HEK293 (cell line): ENCODE data around the gene TMEM272.

Experiments
- CTCF ChIA-PET: fragments of 350-600 bp; formaldehyde crosslinking; extraction: SDS; loops from one replicate; lab custom pipeline; 2021; ENCODE audit warnings: antibody characterized with exemption; lab: Yijun Ruan, JAX
- POLR2A ChIA-PET: fragments of 300-600 bp; formaldehyde crosslinking; extraction: SDS; loops from one replicate; lab custom pipeline; 2020; ENCODE audit warnings: antibody characterized with exemption, inconsistent platforms; lab: Yijun Ruan, JAX
- H3K27ac ChIP-seq: fragments of 200-500 bp; sonication (Bioruptor generic); 2 replicates; pipeline ENCODE4 v1.5.1; 2014; ENCODE audit warnings: low read depth, low read length, control low read depth, inconsistent platforms; ENCODE audit errors: extremely low read depth
- H3K36me3 ChIP-seq, 2 experiments: fragments of 200-500 bp in 1 of 2; sonication (Bioruptor generic) in 1 of 2; 1 replicate in 1 of 2; 2 replicates in 1 of 2; pipeline ENCODE4 v1.5.1; 2014 to 2017; ENCODE audit warnings: inconsistent platforms in 2 of 2, low read length in 2 of 2; ENCODE audit not compliant: control insufficient read depth in 2 of 2, insufficient read depth in 1 of 2
- H3K4me1 ChIP-seq: fragments of 200-500 bp; sonication (Bioruptor generic); 2 replicates; pipeline ENCODE4 v1.5.1; 2014; ENCODE audit warnings: mild to moderate bottlenecking, low read length, inconsistent platforms; ENCODE audit not compliant: control insufficient read depth, insufficient read depth
- H3K4me3 ChIP-seq: 2 replicates; pipeline ENCODE4 v1.5.1; 2011; ENCODE audit warnings: low read depth, mild to moderate bottlenecking, control low read depth, low read length, moderate library complexity
- H3K9me3 ChIP-seq: fragments of 200-500 bp; sonication (Bioruptor generic); 2 replicates; pipeline ENCODE4 v1.5.1; 2014; ENCODE audit warnings: low read depth, low read length, inconsistent platforms; ENCODE audit not compliant: control insufficient read depth, insufficient read depth
- MZF1 ChIP-seq: fragments of 450-650 bp; formaldehyde crosslinking; IDR thresholded peaks from 2 replicates; pipeline ENCODE4 v1.5.1; 2017; ENCODE audit warnings: missing biosample characterization, missing genetic modification characterization, borderline replicate concordance
- SP2 ChIP-seq: fragments of 450-650 bp; formaldehyde crosslinking; IDR thresholded peaks from 2 replicates; pipeline ENCODE4 v1.5.1; 2016; ENCODE audit warnings: missing biosample characterization, missing genetic modification characterization
- WT1 ChIP-seq: fragments of 450-650 bp; formaldehyde crosslinking; IDR thresholded peaks from 2 replicates; pipeline ENCODE4 v1.5.1; 2016; ENCODE audit warnings: missing biosample characterization, missing genetic modification characterization
- ZNF133 ChIP-seq: fragments of 450-650 bp; formaldehyde crosslinking; IDR thresholded peaks from 2 replicates; pipeline ENCODE4 v1.5.1; 2016; ENCODE audit warnings: missing biosample characterization, missing genetic modification characterization
- ZNF138 ChIP-seq: fragments of 450-650 bp; formaldehyde crosslinking; IDR thresholded peaks from 2 replicates; pipeline ENCODE4 v1.5.1; 2016; ENCODE audit warnings: missing biosample characterization, missing genetic modification characterization, borderline replicate concordance
- ZNF211 ChIP-seq: fragments of 450-650 bp; formaldehyde crosslinking; IDR thresholded peaks from 2 replicates; pipeline ENCODE4 v1.5.1; 2016; ENCODE audit warnings: low read depth, missing biosample characterization, missing genetic modification characterization
- ZNF214 ChIP-seq: fragments of 450-650 bp; formaldehyde crosslinking; IDR thresholded peaks from 2 replicates; pipeline ENCODE4 v1.5.1; 2017; ENCODE audit warnings: missing biosample characterization, mild to moderate bottlenecking, missing genetic modification characterization, borderline replicate concordance
- ZNF292 ChIP-seq: fragments of 450-650 bp; formaldehyde crosslinking; IDR thresholded peaks from 2 replicates; pipeline ENCODE4 v1.5.1; 2016; ENCODE audit warnings: low read depth, missing biosample characterization, missing genetic modification characterization, borderline replicate concordance
- ZNF354C ChIP-seq: fragments of 450-650 bp; formaldehyde crosslinking; IDR thresholded peaks from 2 replicates; pipeline ENCODE4 v1.5.1; 2016; ENCODE audit warnings: missing biosample characterization, missing genetic modification characterization, low read depth, borderline replicate concordance
- ZNF366 ChIP-seq: fragments of 450-650 bp; formaldehyde crosslinking; conservative IDR thresholded peaks from 2 replicates; pipeline ENCODE4 v1.5.1; 2016; ENCODE audit warnings: missing biosample characterization, missing genetic modification characterization
- ZNF426 ChIP-seq: fragments of 450-650 bp; formaldehyde crosslinking; IDR thresholded peaks from 2 replicates; pipeline ENCODE4 v1.5.1; 2017; ENCODE audit warnings: missing biosample characterization, missing genetic modification characterization, mild to moderate bottlenecking, inconsistent platforms, moderate library complexity
- ZNF473 ChIP-seq: fragments of 450-650 bp; formaldehyde crosslinking; IDR thresholded peaks from 2 replicates; pipeline ENCODE4 v1.5.1; 2017; ENCODE audit warnings: missing biosample characterization, missing genetic modification characterization
- ZNF521 ChIP-seq: fragments of 450-650 bp; formaldehyde crosslinking; IDR thresholded peaks from 2 replicates; pipeline ENCODE4 v1.5.1; 2017; ENCODE audit warnings: missing biosample characterization, mild to moderate bottlenecking, missing genetic modification characterization
- ZNF621 ChIP-seq: fragments of 450-650 bp; formaldehyde crosslinking; IDR thresholded peaks from 2 replicates; pipeline ENCODE4 v1.5.1; 2017; ENCODE audit warnings: missing biosample characterization, missing genetic modification characterization
- ZSCAN23 ChIP-seq: fragments of 450-650 bp; formaldehyde crosslinking; IDR thresholded peaks from 2 replicates; pipeline ENCODE4 v1.5.1; 2016; ENCODE audit warnings: missing biosample characterization, missing genetic modification characterization
- TF ChIP-seq, protein P1 (sequence below): fragments of 450-650 bp; formaldehyde crosslinking; IDR thresholded peaks from 2 replicates; pipeline ENCODE4 v1.5.1; 2016; ENCODE audit warnings: missing biosample characterization, missing genetic modification characterization
- TF ChIP-seq, protein P2 (sequence below): fragments of 450-650 bp; formaldehyde crosslinking; IDR thresholded peaks from 2 replicates; pipeline ENCODE4 v1.5.1; 2016; ENCODE audit warnings: missing biosample characterization, missing genetic modification characterization
- TF ChIP-seq, protein P3 (sequence below): fragments of 450-650 bp; formaldehyde crosslinking; IDR thresholded peaks from 2 replicates; pipeline ENCODE4 v1.5.1; 2016; ENCODE audit warnings: missing biosample characterization, missing genetic modification characterization
- TF ChIP-seq, protein P4 (sequence below): fragments of 450-650 bp; formaldehyde crosslinking; IDR thresholded peaks from 2 replicates; pipeline ENCODE4 v1.5.1; 2016; ENCODE audit warnings: missing biosample characterization, missing genetic modification characterization
- TF ChIP-seq, protein P5 (sequence below): fragments of 450-650 bp; formaldehyde crosslinking; IDR thresholded peaks from 2 replicates; pipeline ENCODE4 v1.5.1; 2016; ENCODE audit warnings: missing biosample characterization, missing genetic modification characterization
- TF ChIP-seq, protein P6 (sequence below): fragments of 450-650 bp; formaldehyde crosslinking; IDR thresholded peaks from 2 replicates; pipeline ENCODE4 v1.5.1; 2016; ENCODE audit warnings: missing biosample characterization, missing genetic modification characterization
- TF ChIP-seq, protein P7 (sequence below): sonication (generic); formaldehyde crosslinking; IDR thresholded peaks from 2 replicates; pipeline ENCODE4 v1.8.1; 2022; ENCODE audit warnings: mild to moderate bottlenecking, moderate library complexity, missing genetic modification reagents

The TMEM272 gene

DNA sequence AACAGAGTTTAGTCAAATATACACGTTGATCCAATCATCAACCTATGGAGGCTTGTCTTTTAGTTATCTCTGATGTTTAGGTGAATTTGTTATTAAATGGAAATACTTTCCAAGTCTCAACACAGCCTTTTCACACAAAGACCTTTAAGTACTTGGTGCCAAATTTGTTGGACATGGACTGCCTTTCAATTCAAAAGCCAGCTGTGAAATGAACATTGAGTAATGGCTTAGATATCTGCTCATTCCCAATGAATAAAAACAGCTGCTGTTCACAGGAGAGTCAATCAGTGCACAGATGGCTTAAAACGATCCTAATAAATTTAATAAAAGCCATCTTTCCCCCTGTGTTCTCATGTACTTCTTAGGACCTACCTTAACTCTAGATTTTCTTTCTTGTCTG is 21.1 kb downstream of the TMEM272 start:
- ChIA-PET POLR2A (no interaction called here), CTCF (interaction anchor here (1.5 kb wide), 1 partner anchor 10 kb away, joined by 6 read pairs; no protein-coding TSS in a partner anchor)
- Histone ChIP-seq H3K4me3 (no peak overlapping the region), H3K4me1 (no peaks in the 10 kb centered on the region), H3K36me3 (no peaks in the 10 kb centered on the region), H3K9me3 (no peaks in the 10 kb centered on the region), H3K27ac (no peak overlapping the region)
- TF ChIP-seq ZNF621 (tag by site-specific recombination) (no peak), ZNF426 (tag by site-specific recombination) (no peak), WT1 (no peak), ZNF138 (tag by site-specific recombination) (no peak), ZSCAN23 (tag by site-specific recombination) (no peak), MZF1 (tag by site-specific recombination) (no peak), ZNF521 (no peak), ZNF292 (no peak), ZNF366 (tag by site-specific recombination) (no peak), ZNF214 (no peak)
- TF ChIP-seq, protein P1, sequence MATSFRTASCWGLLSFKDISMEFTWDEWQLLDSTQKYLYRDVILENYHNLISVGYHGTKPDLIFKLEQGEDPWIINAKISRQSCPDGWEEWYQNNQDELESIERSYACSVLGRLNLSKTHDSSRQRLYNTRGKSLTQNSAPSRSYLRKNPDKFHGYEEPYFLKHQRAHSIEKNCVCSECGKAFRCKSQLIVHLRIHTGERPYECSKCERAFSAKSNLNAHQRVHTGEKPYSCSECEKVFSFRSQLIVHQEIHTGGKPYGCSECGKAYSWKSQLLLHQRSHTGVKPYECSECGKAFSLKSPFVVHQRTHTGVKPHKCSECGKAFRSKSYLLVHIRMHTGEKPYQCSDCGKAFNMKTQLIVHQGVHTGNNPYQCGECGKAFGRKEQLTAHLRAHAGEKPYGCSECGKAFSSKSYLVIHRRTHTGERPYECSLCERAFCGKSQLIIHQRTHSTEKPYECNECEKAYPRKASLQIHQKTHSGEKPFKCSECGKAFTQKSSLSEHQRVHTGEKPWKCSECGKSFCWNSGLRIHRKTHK (tag by site-specific recombination): no peak
- TF ChIP-seq, protein P2, sequence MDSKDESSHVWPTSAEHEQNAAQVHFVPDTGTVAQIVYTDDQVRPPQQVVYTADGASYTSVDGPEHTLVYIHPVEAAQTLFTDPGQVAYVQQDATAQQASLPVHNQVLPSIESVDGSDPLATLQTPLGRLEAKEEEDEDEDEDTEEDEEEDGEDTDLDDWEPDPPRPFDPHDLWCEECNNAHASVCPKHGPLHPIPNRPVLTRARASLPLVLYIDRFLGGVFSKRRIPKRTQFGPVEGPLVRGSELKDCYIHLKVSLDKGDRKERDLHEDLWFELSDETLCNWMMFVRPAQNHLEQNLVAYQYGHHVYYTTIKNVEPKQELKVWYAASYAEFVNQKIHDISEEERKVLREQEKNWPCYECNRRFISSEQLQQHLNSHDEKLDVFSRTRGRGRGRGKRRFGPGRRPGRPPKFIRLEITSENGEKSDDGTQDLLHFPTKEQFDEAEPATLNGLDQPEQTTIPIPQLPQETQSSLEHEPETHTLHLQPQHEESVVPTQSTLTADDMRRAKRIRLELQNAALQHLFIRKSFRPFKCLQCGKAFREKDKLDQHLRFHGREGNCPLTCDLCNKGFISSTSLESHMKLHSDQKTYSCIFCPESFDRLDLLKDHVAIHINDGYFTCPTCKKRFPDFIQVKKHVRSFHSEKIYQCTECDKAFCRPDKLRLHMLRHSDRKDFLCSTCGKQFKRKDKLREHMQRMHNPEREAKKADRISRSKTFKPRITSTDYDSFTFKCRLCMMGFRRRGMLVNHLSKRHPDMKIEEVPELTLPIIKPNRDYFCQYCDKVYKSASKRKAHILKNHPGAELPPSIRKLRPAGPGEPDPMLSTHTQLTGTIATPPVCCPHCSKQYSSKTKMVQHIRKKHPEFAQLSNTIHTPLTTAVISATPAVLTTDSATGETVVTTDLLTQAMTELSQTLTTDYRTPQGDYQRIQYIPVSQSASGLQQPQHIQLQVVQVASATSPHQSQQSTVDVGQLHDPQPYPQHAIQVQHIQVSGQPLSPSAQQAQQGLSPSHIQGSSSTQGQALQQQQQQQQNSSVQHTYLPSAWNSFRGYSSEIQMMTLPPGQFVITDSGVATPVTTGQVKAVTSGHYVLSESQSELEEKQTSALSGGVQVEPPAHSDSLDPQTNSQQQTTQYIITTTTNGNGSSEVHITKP (tag by site-specific recombination): no peak
- TF ChIP-seq, protein P3, sequence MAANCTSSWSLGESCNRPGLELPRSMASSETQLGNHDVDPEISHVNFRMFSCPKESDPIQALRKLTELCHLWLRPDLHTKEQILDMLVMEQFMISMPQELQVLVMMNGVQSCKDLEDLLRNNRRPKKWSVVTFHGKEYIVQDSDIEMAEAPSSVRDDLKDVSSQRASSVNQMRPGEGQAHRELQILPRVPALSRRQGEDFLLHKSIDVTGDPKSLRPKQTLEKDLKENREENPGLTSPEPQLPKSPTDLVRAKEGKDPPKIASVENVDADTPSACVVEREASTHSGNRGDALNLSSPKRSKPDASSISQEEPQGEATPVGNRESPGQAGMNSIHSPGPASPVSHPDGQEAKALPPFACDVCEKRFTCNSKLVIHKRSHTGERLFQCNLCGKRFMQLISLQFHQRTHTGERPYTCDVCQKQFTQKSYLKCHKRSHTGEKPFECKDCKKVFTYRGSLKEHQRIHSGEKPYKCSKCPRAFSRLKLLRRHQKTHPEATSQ (tag by site-specific recombination): no peak
- TF ChIP-seq, protein P4, sequence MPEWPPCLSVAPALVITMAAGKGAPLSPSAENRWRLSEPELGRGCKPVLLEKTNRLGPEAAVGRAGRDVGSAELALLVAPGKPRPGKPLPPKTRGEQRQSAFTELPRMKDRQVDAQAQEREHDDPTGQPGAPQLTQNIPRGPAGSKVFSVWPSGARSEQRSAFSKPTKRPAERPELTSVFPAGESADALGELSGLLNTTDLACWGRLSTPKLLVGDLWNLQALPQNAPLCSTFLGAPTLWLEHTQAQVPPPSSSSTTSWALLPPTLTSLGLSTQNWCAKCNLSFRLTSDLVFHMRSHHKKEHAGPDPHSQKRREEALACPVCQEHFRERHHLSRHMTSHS (tag by site-specific recombination): no peak
- TF ChIP-seq, protein P5, sequence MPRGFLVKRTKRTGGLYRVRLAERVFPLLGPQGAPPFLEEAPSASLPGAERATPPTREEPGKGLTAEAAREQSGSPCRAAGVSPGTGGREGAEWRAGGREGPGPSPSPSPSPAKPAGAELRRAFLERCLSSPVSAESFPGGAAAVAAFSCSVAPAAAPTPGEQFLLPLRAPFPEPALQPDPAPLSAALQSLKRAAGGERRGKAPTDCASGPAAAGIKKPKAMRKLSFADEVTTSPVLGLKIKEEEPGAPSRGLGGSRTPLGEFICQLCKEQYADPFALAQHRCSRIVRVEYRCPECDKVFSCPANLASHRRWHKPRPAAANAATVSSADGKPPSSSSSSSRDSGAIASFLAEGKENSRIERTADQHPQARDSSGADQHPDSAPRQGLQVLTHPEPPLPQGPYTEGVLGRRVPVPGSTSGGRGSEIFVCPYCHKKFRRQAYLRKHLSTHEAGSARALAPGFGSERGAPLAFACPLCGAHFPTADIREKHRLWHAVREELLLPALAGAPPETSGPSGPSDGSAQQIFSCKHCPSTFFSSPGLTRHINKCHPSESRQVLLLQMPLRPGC (tag by site-specific recombination): no peak

DNA sequence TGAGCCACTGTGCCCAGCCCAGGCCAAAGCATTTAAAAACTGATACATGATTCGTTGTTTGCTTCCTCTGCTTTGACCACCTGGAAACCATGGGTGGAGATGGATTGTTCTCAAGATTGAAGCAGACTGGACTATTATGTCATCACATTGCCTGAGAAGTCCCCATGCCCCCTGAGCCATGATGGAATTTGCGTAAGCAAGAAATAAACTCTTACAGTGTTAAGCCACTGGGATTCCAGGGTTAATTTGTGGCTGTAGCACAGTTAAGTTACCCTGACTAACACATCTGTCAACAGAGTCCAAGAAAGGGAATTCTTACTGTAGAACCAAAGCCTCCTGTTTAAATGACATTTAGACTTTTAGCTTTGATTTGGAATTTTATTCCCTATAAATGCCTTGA is 21.6 kb downstream of the TMEM272 start:
- TF ChIP-seq SP2 (tag by site-specific recombination): no peak
- TF ChIP-seq ZNF354C (tag by site-specific recombination): no peak
- TF ChIP-seq ZNF211 (tag by site-specific recombination): no peak
- TF ChIP-seq, protein P6, sequence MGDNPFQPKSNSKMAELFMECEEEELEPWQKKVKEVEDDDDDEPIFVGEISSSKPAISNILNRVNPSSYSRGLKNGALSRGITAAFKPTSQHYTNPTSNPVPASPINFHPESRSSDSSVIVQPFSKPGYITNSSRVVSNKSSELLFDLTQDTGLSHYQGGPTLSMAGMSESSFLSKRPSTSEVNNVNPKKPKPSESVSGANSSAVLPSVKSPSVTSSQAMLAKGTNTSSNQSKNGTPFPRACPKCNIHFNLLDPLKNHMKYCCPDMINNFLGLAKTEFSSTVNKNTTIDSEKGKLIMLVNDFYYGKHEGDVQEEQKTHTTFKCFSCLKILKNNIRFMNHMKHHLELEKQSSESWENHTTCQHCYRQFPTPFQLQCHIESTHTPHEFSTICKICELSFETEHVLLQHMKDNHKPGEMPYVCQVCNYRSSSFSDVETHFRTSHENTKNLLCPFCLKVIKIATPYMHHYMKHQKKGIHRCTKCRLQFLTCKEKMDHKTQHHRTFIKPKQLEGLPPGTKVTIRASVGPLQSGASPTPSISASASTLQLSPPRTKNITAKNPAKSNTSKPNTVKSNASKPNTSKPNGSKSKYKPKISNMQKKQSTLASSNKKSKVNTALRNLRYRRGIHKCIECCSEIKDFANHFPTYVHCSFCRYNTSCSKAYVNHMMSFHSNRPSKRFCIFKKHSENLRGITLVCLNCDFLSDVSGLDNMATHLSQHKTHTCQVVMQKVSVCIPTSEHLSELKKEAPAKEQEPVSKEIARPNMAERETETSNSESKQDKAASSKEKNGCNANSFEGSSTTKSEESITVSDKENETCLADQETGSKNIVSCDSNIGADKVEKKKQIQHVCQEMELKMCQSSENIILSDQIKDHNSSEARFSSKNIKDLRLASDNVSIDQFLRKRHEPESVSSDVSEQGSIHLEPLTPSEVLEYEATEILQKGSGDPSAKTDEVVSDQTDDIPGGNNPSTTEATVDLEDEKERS: no peak
- no peak for TF ChIP-seq ZNF133 (tag by site-specific recombination)
- no peak for TF ChIP-seq ZNF473 (tag by site-specific recombination)
- TF ChIP-seq, protein P7, sequence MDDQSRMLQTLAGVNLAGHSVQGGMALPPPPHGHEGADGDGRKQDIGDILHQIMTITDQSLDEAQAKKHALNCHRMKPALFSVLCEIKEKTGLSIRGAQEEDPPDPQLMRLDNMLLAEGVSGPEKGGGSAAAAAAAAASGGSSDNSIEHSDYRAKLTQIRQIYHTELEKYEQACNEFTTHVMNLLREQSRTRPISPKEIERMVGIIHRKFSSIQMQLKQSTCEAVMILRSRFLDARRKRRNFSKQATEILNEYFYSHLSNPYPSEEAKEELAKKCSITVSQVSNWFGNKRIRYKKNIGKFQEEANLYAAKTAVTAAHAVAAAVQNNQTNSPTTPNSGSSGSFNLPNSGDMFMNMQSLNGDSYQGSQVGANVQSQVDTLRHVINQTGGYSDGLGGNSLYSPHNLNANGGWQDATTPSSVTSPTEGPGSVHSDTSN: no peak
- POLR2A ChIA-PET: no interaction called here
- no peaks in the 10 kb centered on the region for H3K9me3 ChIP-seq
- no peaks in the 10 kb centered on the region for H3K36me3 ChIP-seq
- CTCF ChIA-PET: interaction anchor here (1.5 kb wide), 1 partner anchor 9 kb away, joined by 6 read pairs; no protein-coding TSS in a partner anchor
- no peaks in the 10 kb centered on the region for H3K4me1 ChIP-seq
- H3K4me3 ChIP-seq: no peak overlapping the region
- H3K27ac ChIP-seq: no peak overlapping the region
